ENCODE data around the gene EHBP1L1. TPM values are rescaled to one million over a fixed set of nuclear protein-coding genes. Genes with fewer than 3 reads are reported as not detected.

Gene EHBP1L1
- total and polyA plus RNA-seq, 2 of the 13 experiments (the other 11 are each of a cell fraction or from before 2014, with no cell fraction given), result 8.3 to 10.6 TPM

DNA sequence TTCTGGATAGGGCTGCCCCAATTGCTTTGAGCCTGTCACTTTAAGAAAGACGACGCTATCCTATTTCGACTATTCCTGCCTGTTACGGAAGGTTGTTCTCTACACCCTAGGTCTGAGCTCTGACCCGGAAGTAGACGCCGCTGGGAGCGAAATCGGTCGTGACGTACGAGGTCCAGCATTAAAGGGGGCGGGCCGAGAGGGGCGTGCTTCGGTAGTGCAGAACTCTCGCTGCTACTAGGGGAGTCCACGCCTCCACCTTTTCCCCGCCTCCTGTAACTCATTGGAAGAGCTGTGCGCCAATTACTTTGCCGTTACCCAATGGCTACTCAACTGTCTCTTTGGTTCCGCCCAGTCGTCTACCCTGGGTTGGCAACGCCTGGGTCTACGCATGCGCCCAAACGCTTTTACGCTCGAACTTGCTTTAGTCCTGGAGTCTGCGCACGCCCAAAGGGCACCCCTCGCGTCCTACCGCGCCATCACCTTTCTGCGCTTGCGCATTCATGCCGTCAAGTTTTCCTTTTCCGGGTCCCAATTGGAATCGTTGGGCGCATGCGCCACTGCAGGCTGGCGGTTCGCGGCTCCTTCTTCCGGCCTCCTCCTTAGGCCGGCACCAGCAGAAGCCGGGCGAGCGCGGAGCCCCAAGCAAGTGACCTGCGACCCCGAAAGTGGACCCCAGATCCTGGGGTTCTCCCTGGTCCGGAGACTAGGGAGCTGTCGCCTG, 39.5 kb downstream of the EHBP1L1 start, which contains the start of gene PCNX3 (continued):
- TF ChIP-seq TFDP1 (CRISPR knock-in tag; IDR thresholded peaks at IDR 0.05; ENCODE audit: borderline replicate concordance) (no peak; the same call in 1 of the 2 replicates), SP1 (IDR thresholded peaks at IDR 0.05) (peak; percentile 19; the same call in 1 of the 2 replicates), SP1 (CRISPR knock-in tag; IDR thresholded peaks at IDR 0.05) (peak; percentile 76; the same call in 1 of the 2 replicates), ZFP82 (CRISPR knock-in tag; IDR thresholded peaks at IDR 0.05; ENCODE audit: borderline replicate concordance) (no peak), ZNF20 (CRISPR knock-in tag; IDR thresholded peaks at IDR 0.05) (no peak), ZNF441 (CRISPR knock-in tag; IDR thresholded peaks at IDR 0.05; ENCODE audit: borderline replicate concordance) (no peak), KLF12 (CRISPR knock-in tag; IDR thresholded peaks at IDR 0.05; ENCODE audit: borderline replicate concordance) (no peak; the same call in 1 of the 2 replicates), ONECUT2 (CRISPR knock-in tag; IDR thresholded peaks at IDR 0.05) (no peak), SRSF9 (IDR thresholded peaks at IDR 0.05; ENCODE audit: borderline replicate concordance, insufficient read depth, low read depth, low read length, poor library complexity, severe bottlenecking) (no peak), THAP9 (CRISPR knock-in tag; IDR thresholded peaks at IDR 0.05; ENCODE audit: borderline replicate concordance) (peak; percentile 78; the same call in 1 of the 2 replicates), POLR2AphosphoS2 (IDR thresholded peaks at IDR 0.05; ENCODE audit: low read depth, low read length) (peak; percentile 93), PRDM4 (CRISPR knock-in tag; IDR thresholded peaks at IDR 0.05; ENCODE audit: borderline replicate concordance) (no peak), KAT8 (CRISPR knock-in tag; IDR thresholded peaks at IDR 0.05) (peak; percentile 94), KDM1A (CRISPR knock-in tag; IDR thresholded peaks at IDR 0.05) (no peak), MED1 (CRISPR knock-in tag; IDR thresholded peaks at IDR 0.05) (peak; percentile 67), ZNF720 (CRISPR knock-in tag; IDR thresholded peaks at IDR 0.05) (no peak), SP4 (CRISPR knock-in tag; IDR thresholded peaks at IDR 0.05) (peak; percentile 86; the same call in 1 of the 2 replicates), TBX2 (CRISPR knock-in tag; IDR thresholded peaks at IDR 0.05; ENCODE audit: borderline replicate concordance) (peak; percentile 74), SKIL (CRISPR knock-in tag; IDR thresholded peaks at IDR 0.05; ENCODE audit: borderline replicate concordance) (no peak)
- TF ChIP-seq, protein P1, sequence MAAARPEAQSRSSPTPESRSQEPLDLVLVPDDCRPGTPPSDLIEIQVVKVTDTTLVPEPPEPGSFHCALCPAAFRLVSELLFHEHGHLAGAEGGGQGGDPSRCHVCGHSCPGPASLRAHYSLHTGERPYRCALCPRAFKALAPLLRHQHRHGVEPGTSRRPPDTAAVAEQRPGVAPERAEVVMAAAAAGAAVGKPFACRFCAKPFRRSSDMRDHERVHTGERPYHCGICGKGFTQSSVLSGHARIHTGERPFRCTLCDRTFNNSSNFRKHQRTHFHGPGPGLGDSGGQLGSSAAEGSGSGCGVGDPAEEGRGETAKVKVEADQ (CRISPR knock-in tag; IDR thresholded peaks at IDR 0.05; ENCODE audit: borderline replicate concordance), result 0 out of 2 replicates have a peak, but pooled peaks have one; percentile 26

Data from HepG2 (cell line).